IgD-negative memory B cell (primary cell): ENCODE data around the gene SPAG16. TPM values are rescaled to one million over a fixed set of nuclear protein-coding genes. Genes with fewer than 3 reads are reported as not detected.

Experiments
- H3K27ac Mint-ChIP-seq, 3 donors: one replicate each; pipeline ENCODE4 v1.8.0; 2020 to 2022; ENCODE audit warnings: mild to moderate bottlenecking in 3 of 3, mixed read lengths in 3 of 3, moderate library complexity in 1 of 3
- H3K27me3 Mint-ChIP-seq: one replicate; pipeline ENCODE4 v1.8.0; 2021; ENCODE audit warnings: mixed read lengths
- H3K36me3 Mint-ChIP-seq: one replicate; pipeline ENCODE4 v1.8.0; 2020; ENCODE audit warnings: mild to moderate bottlenecking, mixed read lengths
- H3K4me1 Mint-ChIP-seq, 3 donors: one replicate each; pipeline ENCODE4 v1.8.0; 2020 to 2022; ENCODE audit warnings: mixed read lengths in 3 of 3, mild to moderate bottlenecking in 1 of 3
- H3K4me3 Mint-ChIP-seq, 4 donors: one replicate each; pipeline ENCODE4 v1.8.0; 2020 to 2022; ENCODE audit warnings: mild to moderate bottlenecking in 4 of 4, mixed read lengths in 4 of 4, moderate library complexity in 3 of 4
- H3K9me3 Mint-ChIP-seq, 3 donors: one replicate each; pipeline ENCODE4 v1.8.0; 2020 to 2021; ENCODE audit warnings: mixed read lengths in 3 of 3, mild to moderate bottlenecking in 1 of 3
- polyA plus RNA-seq: library from polyadenylated mRNA; unstranded; fragments of 300-500 nt; fragmentation: Illumina TruSeq; gene quantifications from one replicate; pipeline ENCODE4 v1.2.3, GENCODE V29; 2021

SPAG16 gene
- polyA plus RNA-seq, 1 donor from 2014 or later = 9.1 TPM

GRCh38 chr2:214108598-214108997 is 824.3 kb downstream of the SPAG16 start:
- Mint-ChIP-seq H3K27ac (no peak overlapping the region), H3K4me1 (no peaks in the 10 kb centered on the region), H3K4me3 (no peak overlapping the region), H3K36me3 (no peaks in the 10 kb centered on the region), H3K27me3 (no peaks in the 10 kb centered on the region), H3K9me3 (peaks cover 0 to 5% (median 0%) of the 10 kb centered on the region in 3 donors)

GRCh38 chr2:214117054-214117453 is 832.8 kb downstream of the SPAG16 start:
- peaks cover 10 to 22% (median 13%) of the 10 kb centered on the region in 3 donors for H3K9me3 Mint-ChIP-seq
- no peaks in the 10 kb centered on the region for H3K4me1 Mint-ChIP-seq

GRCh38 chr2:214126135-214126534 is 841.9 kb downstream of the SPAG16 start:
- Mint-ChIP-seq H3K4me1 (no peaks in the 10 kb centered on the region), H3K36me3 (no peaks in the 10 kb centered on the region), H3K9me3 (peaks cover 0 to 6% (median 0%) of the 10 kb centered on the region in 3 donors), H3K27ac (no peak overlapping the region), H3K27me3 (no peaks in the 10 kb centered on the region), H3K4me3 (no peak overlapping the region)

More at GRCh38 chr2:214117054-214117453, 832.8 kb downstream of the SPAG16 start:
- no peaks in the 10 kb centered on the region for H3K36me3 Mint-ChIP-seq
- H3K27ac Mint-ChIP-seq = no peak overlapping the region
- no peak overlapping the region for H3K4me3 Mint-ChIP-seq
- no peaks in the 10 kb centered on the region for H3K27me3 Mint-ChIP-seq

- Mint-ChIP-seq H3K36me3 (no peaks in the 10 kb centered on the region), H3K27me3 (no peaks in the 10 kb centered on the region), H3K4me3 (no peak overlapping the region), H3K9me3 (peaks cover 0 to 7% (median 0%) of the 10 kb centered on the region in 3 donors), H3K4me1 (no peaks in the 10 kb centered on the region), H3K27ac (no peak overlapping the region)
These were observed 842.9 kb downstream of the SPAG16 start for GRCh38 chr2:214127170-214127569.

GRCh38 chr2:214127571-214127970 is 843.3 kb downstream of the SPAG16 start:
- no peaks in the 10 kb centered on the region for H3K27me3 Mint-ChIP-seq
- H3K4me3 Mint-ChIP-seq = no peak overlapping the region
- no peaks in the 10 kb centered on the region for H3K4me1 Mint-ChIP-seq
- no peaks in the 10 kb centered on the region for H3K36me3 Mint-ChIP-seq
- H3K27ac Mint-ChIP-seq = no peak overlapping the region
- peaks cover 3 to 9% (median 3%) of the 10 kb centered on the region in 3 donors for H3K9me3 Mint-ChIP-seq

- Mint-ChIP-seq H3K27ac (no peak overlapping the region), H3K4me3 (no peak overlapping the region), H3K9me3 (peaks cover 3 to 9% (median 3%) of the 10 kb centered on the region in 3 donors), H3K4me1 (no peaks in the 10 kb centered on the region), H3K27me3 (no peaks in the 10 kb centered on the region), H3K36me3 (no peaks in the 10 kb centered on the region)
These were observed 843.8 kb downstream of the SPAG16 start for GRCh38 chr2:214128040-214128439.

GRCh38 chr2:214130114-214130513 is 845.9 kb downstream of the SPAG16 start:
- Mint-ChIP-seq H3K27me3 (no peaks in the 10 kb centered on the region), H3K4me1 (no peaks in the 10 kb centered on the region), H3K4me3 (no peak overlapping the region), H3K36me3 (no peaks in the 10 kb centered on the region), H3K27ac (no peak overlapping the region), H3K9me3 (peaks cover 3 to 9% (median 3%) of the 10 kb centered on the region in 3 donors)

GRCh38 chr2:214135966-214136365 is 851.7 kb downstream of the SPAG16 start:
- no peak overlapping the region for H3K27ac Mint-ChIP-seq
- H3K27me3 Mint-ChIP-seq = no peaks in the 10 kb centered on the region
- H3K36me3 Mint-ChIP-seq = no peaks in the 10 kb centered on the region
- H3K4me3 Mint-ChIP-seq = no peak overlapping the region
- H3K9me3 Mint-ChIP-seq = peaks cover 3 to 5% (median 3%) of the 10 kb centered on the region in 3 donors
- no peaks in the 10 kb centered on the region for H3K4me1 Mint-ChIP-seq

GRCh38 chr2:214138779-214139178 is 854.5 kb downstream of the SPAG16 start:
- no peak overlapping the region for H3K27ac Mint-ChIP-seq
- no peak overlapping the region for H3K4me3 Mint-ChIP-seq
- no peaks in the 10 kb centered on the region for H3K36me3 Mint-ChIP-seq
- H3K4me1 Mint-ChIP-seq = no peaks in the 10 kb centered on the region
- peaks cover 0 to 1% (median 0%) of the 10 kb centered on the region in 3 donors for H3K9me3 Mint-ChIP-seq
- no peaks in the 10 kb centered on the region for H3K27me3 Mint-ChIP-seq

- H3K27ac Mint-ChIP-seq = no peak overlapping the region
- H3K9me3 Mint-ChIP-seq = peaks cover 0 to 1% (median 0%) of the 10 kb centered on the region in 3 donors
These were observed 855.5 kb downstream of the SPAG16 start for GRCh38 chr2:214139630-214140284.

GRCh38 chr2:214156971-214157370 is 872.7 kb downstream of the SPAG16 start:
- Mint-ChIP-seq H3K9me3 (no peaks in the 10 kb centered on the region), H3K27ac (no peak overlapping the region), H3K4me1 (peaks cover 0 to 1% (median 0%) of the 10 kb centered on the region in 3 donors), H3K27me3 (no peaks in the 10 kb centered on the region), H3K36me3 (no peaks in the 10 kb centered on the region), H3K4me3 (no peak overlapping the region)

More at GRCh38 chr2:214139630-214140284, 855.5 kb downstream of the SPAG16 start:
- H3K4me1 Mint-ChIP-seq = no peaks in the 10 kb centered on the region
- no peaks in the 10 kb centered on the region for H3K36me3 Mint-ChIP-seq
- no peak overlapping the region for H3K4me3 Mint-ChIP-seq
- no peaks in the 10 kb centered on the region for H3K27me3 Mint-ChIP-seq

GRCh38 chr2:214158851-214159250 is 874.6 kb downstream of the SPAG16 start:
- H3K4me1 Mint-ChIP-seq = peaks cover 0 to 1% (median 0%) of the 10 kb centered on the region in 3 donors
- H3K27ac Mint-ChIP-seq = no peak overlapping the region
- no peak overlapping the region for H3K4me3 Mint-ChIP-seq
- H3K36me3 Mint-ChIP-seq = no peaks in the 10 kb centered on the region
- H3K27me3 Mint-ChIP-seq = no peaks in the 10 kb centered on the region
- no peaks in the 10 kb centered on the region for H3K9me3 Mint-ChIP-seq

- no peaks in the 10 kb centered on the region for H3K9me3 Mint-ChIP-seq
- H3K4me1 Mint-ChIP-seq = no peaks in the 10 kb centered on the region
- no peak overlapping the region for H3K27ac Mint-ChIP-seq
- no peak overlapping the region for H3K4me3 Mint-ChIP-seq
- no peaks in the 10 kb centered on the region for H3K27me3 Mint-ChIP-seq
- no peaks in the 10 kb centered on the region for H3K36me3 Mint-ChIP-seq
These were observed 885.0 kb downstream of the SPAG16 start for GRCh38 chr2:214169281-214169680.

GRCh38 chr2:214169736-214170135 is 885.5 kb downstream of the SPAG16 start:
- Mint-ChIP-seq H3K9me3 (no peaks in the 10 kb centered on the region), H3K36me3 (no peaks in the 10 kb centered on the region), H3K27me3 (no peaks in the 10 kb centered on the region), H3K4me3 (no peak overlapping the region), H3K27ac (no peak overlapping the region), H3K4me1 (no peaks in the 10 kb centered on the region)

- Mint-ChIP-seq H3K4me1 (no peaks in the 10 kb centered on the region), H3K9me3 (no peaks in the 10 kb centered on the region), H3K36me3 (no peaks in the 10 kb centered on the region), H3K4me3 (no peak overlapping the region), H3K27me3 (no peaks in the 10 kb centered on the region), H3K27ac (no peak overlapping the region)
These were observed 890.3 kb downstream of the SPAG16 start for GRCh38 chr2:214174563-214174962.

- no peaks in the 10 kb centered on the region for H3K4me1 Mint-ChIP-seq
- no peak overlapping the region for H3K4me3 Mint-ChIP-seq
- H3K27me3 Mint-ChIP-seq = no peaks in the 10 kb centered on the region
- no peak overlapping the region for H3K27ac Mint-ChIP-seq
- no peaks in the 10 kb centered on the region for H3K36me3 Mint-ChIP-seq
- H3K9me3 Mint-ChIP-seq = no peaks in the 10 kb centered on the region
These were observed 895.8 kb downstream of the SPAG16 start for GRCh38 chr2:214180071-214180470.
